Adrenal gland (tissue), 12 donors: ENCODE results near the gene CDON. TPM values are rescaled to one million over a fixed set of nuclear protein-coding genes. Genes with fewer than 3 reads are reported as not detected.

Experiments
- DNase-seq, 7 donors: peaks; one replicate each; pipeline ENCODE4 v3.0.0-alpha.2; 2019 to 2020
- H3K27ac ChIP-seq, 5 donors: fragments of 200-600 bp; sonication (generic) in 4 of 5; 1 replicate in 3 of 5; 2 replicates in 2 of 5; pipeline versions ENCODE4 v1.5.1 to v1.8.0; 2016 to 2020; ENCODE audit warnings: mild to moderate bottlenecking in 1 of 5
- H3K27me3 ChIP-seq: fragments of 200-600 bp; 2 replicates; pipeline ENCODE4 v1.8.0; 2021
- H3K36me3 ChIP-seq, 2 donors: fragments of 200-600 bp; replicated peaks in 1 of 2; 1 replicate in 1 of 2; 2 replicates in 1 of 2; pipeline versions ENCODE4 v1.5.1 to v1.8.0; 2018 to 2022
- H3K4me1 ChIP-seq, 2 donors: fragments of 200-600 bp; replicated peaks in 1 of 2; 1 replicate in 1 of 2; 2 replicates in 1 of 2; pipeline versions ENCODE4 v1.5.1 to v1.8.0; 2018 to 2021
- H3K4me3 ChIP-seq, 4 donors: fragments of 200-600 bp; sonication (generic) in 3 of 4; one replicate each; pipeline ENCODE4 v1.5.1; 2016 to 2018
- H3K9me3 ChIP-seq, 3 donors: fragments of 200-600 bp; sonication (generic) in 1 of 3; replicated peaks in 1 of 3; 1 replicate in 2 of 3; 2 replicates in 1 of 3; pipeline versions ENCODE4 v1.5.1 to v1.8.0; 2016 to 2021
- CTCF ChIP-seq, 6 experiments: fragments of 450-650 bp in 4 of 6; fragments of 200-600 bp in 2 of 6; sonication (generic) in 1 of 6; IDR thresholded peaks; 1 replicate in 5 of 6; 2 replicates in 1 of 6; pipeline versions ENCODE4 v1.5.1 to v1.8.0; 2016 to 2021; ENCODE audit warnings: antibody characterized with exemption in 6 of 6, mild to moderate bottlenecking in 2 of 6, moderate library complexity in 1 of 6
- POLR2A ChIP-seq, 2 donors: fragments of 450-650 bp; IDR thresholded peaks; one replicate each; pipeline ENCODE4 v1.6.1; 2017; ENCODE audit warnings: antibody characterized with exemption in 2 of 2, mild to moderate bottlenecking in 2 of 2, moderate library complexity in 1 of 2
- WGBS, 4 donors: extraction: QIAGEN DNeasy Blood & Tissue Kit in 2 of 4; methylation state at CpG; one replicate each; pipeline versions ENCODE4 v1.1.5 to v1.1.7; 2013 to 2017; 5-methylcytosine and 5-hydroxymethylcytosine counted together
- intact Hi-C, 2 donors: fragments of 100-400 bp; cut with DNase I; formaldehyde crosslinking; loops; one replicate each; pipeline versions ENCODE4 v1.14.1 to v1.15.0; 2022 to 2023
- polyA plus RNA-seq, 3 donors: library from polyadenylated mRNA; stranded (reverse); fragments of 200-250 nt in 2 of 3; fragments of 350-450 nt in 1 of 3; fragmentation: Illumina TruSeq in 1 of 3; extraction: RNeasy Lipid Tissue Mini Kit (QIAGEN cat#74804) in 1 of 3; gene quantifications; one replicate each; pipeline ENCODE4 v1.2.3, GENCODE V29; 2013 to 2014
- total RNA-seq, 9 donors: library from RNA; depleted of rRNA in 4 of 9; stranded (reverse); fragments of >200 nt in 4 of 9; fragments of 120-200 nt in 1 of 9; fragmentation: NEBNext Ultra II Directional in 1 of 9; extraction: Animal tissue kit (Norgen Biotek cat#: 25700) in 1 of 9; gene quantifications; one replicate each; pipeline versions ENCODE4 v1.1.0 to v1.2.4, GENCODE V29; 2013 to 2023
- donor health status: healthy with polysubstance abuse.
- donor health status: Bipolar disorder and iron deficiency.
- donor health status: DM: yes; HTN: yes; CAD: no.
- donor health status: DM: no; HTN: no; CAD: no.
- donor health status: DM: no; HTN: no; CAD: no.
- donor health status: DM: yes; HTN: yes; CAD: no.

Gene CDON
- total and polyA plus RNA-seq, 12 donors, result 0.90 to 12.1 (median 3.9) TPM

GRCh38 chr11:125959931-125960330 is 102.7 kb downstream of the CDON start:
- H3K36me3 ChIP-seq, result no peaks in the 10 kb centered on the region

GRCh38 chr11:125959511-125959910 is 103.2 kb downstream of the CDON start:
- Histone ChIP-seq H3K9me3 (no peaks in the 10 kb centered on the region), H3K36me3 (no peaks in the 10 kb centered on the region), H3K27me3 (no peaks in the 10 kb centered on the region), H3K4me1 (no peaks in the 10 kb centered on the region), H3K27ac (no peak overlapping the region), H3K4me3 (no peak overlapping the region)
- WGBS, 4 donors, result 89 to 94% (median 93%) methylated on average over 6 of the region's 6 CpGs
- DNase-seq, result no peak
- intact Hi-C loops, result no loop called here
- TF ChIP-seq POLR2A (IDR thresholded peaks at IDR 0.05), result no peak
- no peak for TF ChIP-seq CTCF (IDR thresholded peaks at IDR 0.05)

More at GRCh38 chr11:125959931-125960330, 102.7 kb downstream of the CDON start:
- Histone ChIP-seq H3K4me3 (no peak overlapping the region), H3K27me3 (no peaks in the 10 kb centered on the region), H3K27ac (no peak overlapping the region), H3K4me1 (no peaks in the 10 kb centered on the region), H3K9me3 (no peaks in the 10 kb centered on the region)
- TF ChIP-seq CTCF (IDR thresholded peaks at IDR 0.05) (no peak), POLR2A (IDR thresholded peaks at IDR 0.05) (no peak)
- WGBS, 4 donors, result 84 to 90% (median 85%) methylated on average over 10 of the region's 10 CpGs
- DNase-seq, result no peak
- intact Hi-C loops, result no loop called here

- no peaks in the 10 kb centered on the region for H3K9me3 ChIP-seq
- 83 to 95% (median 91%) methylated on average over 4 of the region's 4 CpGs for WGBS, 4 donors
- no peaks in the 10 kb centered on the region for H3K36me3 ChIP-seq
- no peak for TF ChIP-seq CTCF (IDR thresholded peaks at IDR 0.05)
- TF ChIP-seq POLR2A (IDR thresholded peaks at IDR 0.05), result no peak
- H3K4me3 ChIP-seq, result no peak overlapping the region
- intact Hi-C loops, result no loop called here
- H3K27ac ChIP-seq, result no peak overlapping the region
- H3K4me1 ChIP-seq, result no peaks in the 10 kb centered on the region
- H3K27me3 ChIP-seq, result no peaks in the 10 kb centered on the region
- DNase-seq, result no peak
Observed at GRCh38 chr11:125958872-125959400, 103.7 kb downstream of the CDON start.

GRCh38 chr11:125957618-125958332 is 104.9 kb downstream of the CDON start:
- intact Hi-C loops, result no loop called here
- H3K9me3 ChIP-seq, result no peaks in the 10 kb centered on the region
- H3K27me3 ChIP-seq, result no peaks in the 10 kb centered on the region
- TF ChIP-seq POLR2A (IDR thresholded peaks at IDR 0.05) (no peak), CTCF (IDR thresholded peaks at IDR 0.05) (no peak)
- WGBS, 4 donors, result 87 to 90% (median 89%) methylated on average over 14 of the region's 14 CpGs
- no peak overlapping the region for H3K4me3 ChIP-seq
- no peak overlapping the region for H3K27ac ChIP-seq
- H3K4me1 ChIP-seq, result no peaks in the 10 kb centered on the region
- DNase-seq, result no peak
- no peaks in the 10 kb centered on the region for H3K36me3 ChIP-seq
